Fibroblast of skin of back (primary cell): ENCODE measurements around the gene BPIFA3.

ENCODE experiments used
- DNase-seq: peaks from one replicate; pipeline ENCODE4 v3.0.0-alpha.2; 2013

Gene BPIFA3

DNA sequence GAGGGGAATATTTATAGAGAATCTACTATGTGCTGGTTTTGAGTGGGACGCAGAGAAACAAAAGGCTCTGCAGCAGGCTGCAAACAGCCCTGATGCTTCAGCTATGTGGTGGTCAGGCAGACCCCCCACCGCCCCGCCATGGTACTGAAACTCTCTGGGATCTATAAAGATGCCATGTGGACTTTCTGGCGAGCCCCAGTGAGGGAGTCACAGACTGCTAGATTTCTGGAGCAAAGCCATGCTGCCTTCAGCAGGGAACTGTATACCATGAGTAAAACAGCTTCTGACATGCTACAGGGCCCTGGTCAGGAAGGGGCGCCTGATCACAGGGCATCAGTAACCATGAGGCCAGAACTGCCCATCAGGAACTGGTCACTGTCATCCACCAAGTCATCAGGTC lies 46.6 kb downstream of the BPIFA3 start:
- DNase-seq, result no peak

DNA sequence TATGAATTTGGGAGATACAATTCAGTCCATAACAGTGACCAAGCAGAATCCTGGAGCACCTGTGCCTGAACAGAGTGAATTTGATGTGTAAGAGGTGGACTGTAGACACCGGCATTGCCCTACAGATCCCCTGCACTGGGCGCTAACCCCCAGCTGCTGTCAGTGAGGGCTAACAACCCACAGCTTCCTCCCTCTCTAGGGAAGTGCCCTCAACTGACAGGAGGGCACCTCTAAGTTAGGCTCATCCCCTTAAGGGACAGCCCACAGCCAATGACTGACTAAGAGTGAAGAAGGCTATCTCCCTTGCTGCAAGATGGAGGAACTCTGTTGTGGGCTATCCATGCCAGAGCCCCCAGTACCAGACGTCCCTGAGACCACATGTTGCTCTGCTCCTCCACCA lies 50.5 kb downstream of the BPIFA3 start:
- no peak for DNase-seq

DNA sequence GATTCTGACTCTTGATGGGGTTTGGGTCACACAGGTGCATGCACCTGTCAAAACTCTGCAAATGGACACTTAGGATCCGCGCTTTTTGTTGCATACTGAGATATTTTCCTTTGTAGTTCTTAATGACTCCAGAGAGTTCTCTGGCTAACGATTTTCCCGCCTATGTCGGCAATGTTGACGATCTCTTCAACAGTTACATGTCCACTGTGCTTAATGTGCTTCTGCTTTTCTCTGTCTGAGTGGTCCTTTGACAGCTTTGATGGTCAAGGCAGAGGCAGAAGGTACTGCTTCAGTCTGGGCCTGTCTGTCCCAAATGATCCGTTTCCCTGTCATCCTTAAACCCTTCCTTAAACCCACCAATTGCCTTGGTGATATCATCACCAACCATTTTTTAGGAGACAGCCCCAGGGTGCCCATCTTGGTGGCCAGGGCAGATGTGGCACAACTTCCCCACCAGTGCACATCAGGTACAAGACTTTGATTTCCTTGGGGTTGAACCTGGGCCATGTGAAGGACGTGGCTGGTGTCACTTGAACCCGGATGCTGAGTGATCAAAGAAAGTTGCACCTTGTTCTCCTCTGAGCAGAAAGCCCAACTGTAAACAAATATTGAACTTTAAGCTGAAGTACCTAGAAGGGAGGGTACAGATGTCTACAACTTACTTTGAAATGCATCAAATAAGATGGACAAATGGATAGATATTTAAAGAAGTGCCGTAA lies 55.2 kb downstream of the BPIFA3 start:
- no peak for DNase-seq

DNA sequence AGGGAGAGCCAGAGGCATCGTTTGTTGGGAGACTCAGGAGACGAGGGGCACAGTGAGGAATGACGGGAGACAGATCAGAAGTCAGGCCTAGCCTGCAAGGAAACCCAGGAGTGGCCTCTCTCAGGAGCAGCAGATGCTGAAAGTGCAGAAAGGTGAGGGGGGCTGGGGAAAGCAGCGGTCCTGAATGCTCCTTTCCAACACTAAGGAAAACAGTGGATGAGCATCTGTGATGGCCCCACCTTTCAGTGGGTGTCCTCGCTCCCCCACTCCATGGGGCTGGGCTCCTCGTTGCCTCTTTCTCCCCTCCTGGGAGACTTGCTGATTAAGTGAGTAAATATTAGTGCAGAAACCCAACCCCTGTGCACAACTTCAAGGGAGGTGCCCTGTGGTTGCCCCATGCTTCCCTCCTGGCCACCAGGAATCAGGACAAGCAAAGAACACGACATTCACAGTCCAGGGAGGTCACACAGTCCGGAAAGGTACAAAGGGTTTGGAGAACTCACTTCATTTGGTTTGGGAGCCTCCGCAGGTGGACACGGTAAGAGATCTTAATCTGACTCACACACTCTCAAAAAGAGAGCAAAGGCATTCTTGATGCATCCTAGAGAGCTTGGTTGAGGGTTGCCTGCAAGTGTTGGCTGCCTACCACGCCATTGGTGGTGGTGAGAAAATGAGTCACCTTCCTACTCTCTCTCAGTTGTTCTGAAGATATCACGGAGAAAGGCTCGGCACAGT lies 56.1 kb downstream of the BPIFA3 start:
- DNase-seq, result no peak

DNA sequence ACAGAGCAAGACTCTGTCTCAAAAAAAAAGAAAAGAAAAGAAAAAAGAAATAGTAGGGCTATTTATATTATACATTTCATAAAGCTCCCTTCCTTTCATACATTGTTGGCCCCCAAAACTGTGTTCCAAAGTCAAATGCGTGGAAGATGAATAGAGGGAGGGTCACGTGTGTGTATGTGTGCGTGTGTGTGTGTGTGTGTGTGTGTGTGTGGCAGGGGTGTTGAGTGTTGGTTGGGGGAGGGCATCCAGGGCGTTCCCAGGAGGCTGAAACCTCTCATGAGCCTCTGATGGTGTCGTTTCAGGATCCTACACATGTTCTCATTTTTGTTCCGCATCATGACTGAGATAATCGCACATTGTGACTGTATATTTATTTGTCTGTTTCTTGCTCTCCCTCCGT lies 58.1 kb downstream of the BPIFA3 start:
- DNase-seq, result no peak

DNA sequence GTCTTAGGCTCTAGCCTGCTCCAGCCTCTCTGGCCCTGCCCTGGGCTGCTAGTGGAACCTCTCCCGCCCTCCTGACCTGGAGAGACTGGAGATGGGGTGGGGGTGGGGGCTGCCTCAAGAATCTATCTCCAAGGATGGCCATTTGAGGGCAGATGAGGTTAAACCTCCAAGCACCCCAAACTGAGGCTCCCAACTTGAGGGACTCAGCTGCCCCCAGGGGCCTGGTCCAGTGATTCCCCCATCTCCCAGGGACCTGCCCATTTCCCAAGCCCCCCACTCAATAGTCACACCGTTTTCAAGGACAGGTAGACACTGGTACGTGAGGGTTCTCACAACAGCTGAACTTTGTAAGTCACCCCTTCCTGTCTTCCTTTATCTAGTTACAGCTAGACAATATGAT lies 58.7 kb downstream of the BPIFA3 start:
- DNase-seq, result no peak

GRCh38 chr20:33276303-33277113 lies 59.4 kb downstream of the BPIFA3 start:
- DNase-seq, result no peak
